ENCODE results near the gene BRSK2.

The BRSK2 gene

GRCh38 chr11:1443737-1444136 is 54.0 kb downstream of the BRSK2 start:
- Histone ChIP-seq H2AK5ac (ENCODE audit: low read length) (no peak overlapping the region), H3K9ac (ENCODE audit: low read length) (no peak overlapping the region), H3K4me2 (ENCODE audit: low read length) (no peak overlapping the region), H3K79me2 (ENCODE audit: control insufficient read depth, insufficient read depth, low read length) (no peaks in the 10 kb centered on the region), H3K27ac (ENCODE audit: low read depth, low read length) (no peak overlapping the region), H3K27me3 (ENCODE audit: insufficient read depth, low read length, poor library complexity) (no peaks in the 10 kb centered on the region), H3K36me3 (ENCODE audit: control insufficient read depth, insufficient read depth, low read length) (no peaks in the 10 kb centered on the region), H4K8ac (ENCODE audit: low read depth, low read length) (no peak overlapping the region), H3K4me3 (ENCODE audit: low read length) (no peak overlapping the region), H3K23ac (ENCODE audit: low read length) (no peak overlapping the region), H3K4ac (ENCODE audit: low read depth, low read length) (no peak overlapping the region), H4K5ac (ENCODE audit: low read length) (no peak overlapping the region), H2BK15ac (replicated peaks; ENCODE audit: low read depth) (no peak overlapping the region), H2BK120ac (ENCODE audit: low read depth, low read length) (no peak overlapping the region), H2BK5ac (ENCODE audit: low read length) (no peak overlapping the region), H3K56ac (ENCODE audit: low read length) (no peak overlapping the region), H3K4me1 (ENCODE audit: control insufficient read depth, low read depth, low read length) (no peaks in the 10 kb centered on the region), H3K18ac (ENCODE audit: low read length) (no peak overlapping the region), H3K79me1 (ENCODE audit: low read length) (no peaks in the 10 kb centered on the region)
- no CpG with 5 or more reads among the region's 9 CpGs for WGBS (ENCODE audit: extremely low coverage, insufficient coverage, low lambda C conversion rate)
- DNase-seq = no peak

- Histone ChIP-seq H2BK120ac (ENCODE audit: low read depth, low read length) (no peak overlapping the region), H4K8ac (ENCODE audit: low read depth, low read length) (no peak overlapping the region), H3K79me1 (ENCODE audit: low read length) (no peaks in the 10 kb centered on the region), H2BK5ac (ENCODE audit: low read length) (no peak overlapping the region), H3K36me3 (ENCODE audit: control insufficient read depth, insufficient read depth, low read length) (no peaks in the 10 kb centered on the region), H3K9ac (ENCODE audit: low read length) (no peak overlapping the region), H4K5ac (ENCODE audit: low read length) (no peak overlapping the region), H3K23ac (ENCODE audit: low read length) (no peak overlapping the region), H3K56ac (ENCODE audit: low read length) (no peak overlapping the region), H3K4ac (ENCODE audit: low read depth, low read length) (no peak overlapping the region), H3K4me1 (ENCODE audit: control insufficient read depth, low read depth, low read length) (no peaks in the 10 kb centered on the region), H3K27ac (ENCODE audit: low read depth, low read length) (no peak overlapping the region), H3K79me2 (ENCODE audit: control insufficient read depth, insufficient read depth, low read length) (no peaks in the 10 kb centered on the region), H3K18ac (ENCODE audit: low read length) (no peak overlapping the region), H3K27me3 (ENCODE audit: insufficient read depth, low read length, poor library complexity) (no peaks in the 10 kb centered on the region), H3K4me2 (ENCODE audit: low read length) (no peak overlapping the region), H3K4me3 (ENCODE audit: low read length) (no peak overlapping the region), H2BK15ac (replicated peaks; ENCODE audit: low read depth) (no peak overlapping the region), H2AK5ac (ENCODE audit: low read length) (no peak overlapping the region)
- WGBS (ENCODE audit: extremely low coverage, insufficient coverage, low lambda C conversion rate) = no CpG with 5 or more reads among the region's 11 CpGs
- DNase-seq = no peak
These were observed 54.6 kb downstream of the BRSK2 start for GRCh38 chr11:1444321-1444720.

GRCh38 chr11:1444823-1445422 is 55.2 kb downstream of the BRSK2 start:
- Histone ChIP-seq H3K79me1 (ENCODE audit: low read length) (no peaks in the 10 kb centered on the region), H3K9ac (ENCODE audit: low read length) (no peak overlapping the region), H2BK15ac (replicated peaks; ENCODE audit: low read depth) (no peak overlapping the region), H2BK5ac (ENCODE audit: low read length) (no peak overlapping the region), H3K4me3 (ENCODE audit: low read length) (no peak overlapping the region), H3K27me3 (ENCODE audit: insufficient read depth, low read length, poor library complexity) (no peaks in the 10 kb centered on the region), H3K27ac (ENCODE audit: low read depth, low read length) (no peak overlapping the region), H3K4me2 (ENCODE audit: low read length) (no peak overlapping the region), H4K5ac (ENCODE audit: low read length) (no peak overlapping the region), H3K23ac (ENCODE audit: low read length) (no peak overlapping the region), H3K56ac (ENCODE audit: low read length) (no peak overlapping the region), H3K36me3 (ENCODE audit: control insufficient read depth, insufficient read depth, low read length) (no peaks in the 10 kb centered on the region), H3K79me2 (ENCODE audit: control insufficient read depth, insufficient read depth, low read length) (no peaks in the 10 kb centered on the region), H3K4ac (ENCODE audit: low read depth, low read length) (no peak overlapping the region), H3K18ac (ENCODE audit: low read length) (no peak overlapping the region), H3K4me1 (ENCODE audit: control insufficient read depth, low read depth, low read length) (no peaks in the 10 kb centered on the region), H2BK120ac (ENCODE audit: low read depth, low read length) (no peak overlapping the region), H2AK5ac (ENCODE audit: low read length) (no peak overlapping the region), H4K8ac (ENCODE audit: low read depth, low read length) (no peak overlapping the region)
- no CpG with 5 or more reads among the region's 32 CpGs for WGBS (ENCODE audit: extremely low coverage, insufficient coverage, low lambda C conversion rate)
- no peak for DNase-seq

GRCh38 chr11:1445741-1446445 is 56.2 kb downstream of the BRSK2 start:
- H3K4ac ChIP-seq (ENCODE audit: low read depth, low read length) = no peak overlapping the region

GRCh38 chr11:1446623-1447022 is 56.9 kb downstream of the BRSK2 start:
- H3K27ac ChIP-seq (ENCODE audit: low read depth, low read length) = no peak overlapping the region
- WGBS (ENCODE audit: extremely low coverage, insufficient coverage, low lambda C conversion rate) = no CpG with 5 or more reads among the region's 9 CpGs

More at GRCh38 chr11:1445741-1446445, 56.2 kb downstream of the BRSK2 start:
- no peaks in the 10 kb centered on the region for H3K27me3 ChIP-seq (ENCODE audit: insufficient read depth, low read length, poor library complexity)
- H3K79me1 ChIP-seq (ENCODE audit: low read length) = no peaks in the 10 kb centered on the region
- no peak overlapping the region for H2AK5ac ChIP-seq (ENCODE audit: low read length)
- peak; percentile 12 for DNase-seq
- H3K4me3 ChIP-seq (ENCODE audit: low read length) = no peak overlapping the region
- H3K36me3 ChIP-seq (ENCODE audit: control insufficient read depth, insufficient read depth, low read length) = no peaks in the 10 kb centered on the region
- H3K4me1 ChIP-seq (ENCODE audit: control insufficient read depth, low read depth, low read length) = no peaks in the 10 kb centered on the region
- H2BK120ac ChIP-seq (ENCODE audit: low read depth, low read length) = no peak overlapping the region
- H3K27ac ChIP-seq (ENCODE audit: low read depth, low read length) = no peak overlapping the region
- no peak overlapping the region for H2BK5ac ChIP-seq (ENCODE audit: low read length)
- H4K5ac ChIP-seq (ENCODE audit: low read length) = no peak overlapping the region
- no peak overlapping the region for H3K4me2 ChIP-seq (ENCODE audit: low read length)
- H2BK15ac ChIP-seq (replicated peaks; ENCODE audit: low read depth) = no peak overlapping the region
- no peak overlapping the region for H3K56ac ChIP-seq (ENCODE audit: low read length)
- no peak overlapping the region for H3K18ac ChIP-seq (ENCODE audit: low read length)
- no peaks in the 10 kb centered on the region for H3K79me2 ChIP-seq (ENCODE audit: control insufficient read depth, insufficient read depth, low read length)
- no peak overlapping the region for H3K9ac ChIP-seq (ENCODE audit: low read length)
- no peak overlapping the region for H4K8ac ChIP-seq (ENCODE audit: low read depth, low read length)
- H3K23ac ChIP-seq (ENCODE audit: low read length) = no peak overlapping the region
- WGBS (ENCODE audit: extremely low coverage, insufficient coverage, low lambda C conversion rate) = no CpG with 5 or more reads among the region's 30 CpGs

More at GRCh38 chr11:1446623-1447022, 56.9 kb downstream of the BRSK2 start:
- Histone ChIP-seq H3K36me3 (ENCODE audit: control insufficient read depth, insufficient read depth, low read length) (no peaks in the 10 kb centered on the region), H2AK5ac (ENCODE audit: low read length) (no peak overlapping the region), H3K4ac (ENCODE audit: low read depth, low read length) (no peak overlapping the region), H3K4me3 (ENCODE audit: low read length) (no peak overlapping the region), H3K4me2 (ENCODE audit: low read length) (no peak overlapping the region), H3K79me1 (ENCODE audit: low read length) (no peaks in the 10 kb centered on the region), H3K9ac (ENCODE audit: low read length) (no peak overlapping the region), H2BK5ac (ENCODE audit: low read length) (no peak overlapping the region), H3K79me2 (ENCODE audit: control insufficient read depth, insufficient read depth, low read length) (no peaks in the 10 kb centered on the region), H4K5ac (ENCODE audit: low read length) (no peak overlapping the region), H2BK15ac (replicated peaks; ENCODE audit: low read depth) (no peak overlapping the region), H3K56ac (ENCODE audit: low read length) (no peak overlapping the region), H4K8ac (ENCODE audit: low read depth, low read length) (no peak overlapping the region), H2BK120ac (ENCODE audit: low read depth, low read length) (no peak overlapping the region), H3K18ac (ENCODE audit: low read length) (no peak overlapping the region), H3K4me1 (ENCODE audit: control insufficient read depth, low read depth, low read length) (no peaks in the 10 kb centered on the region), H3K27me3 (ENCODE audit: insufficient read depth, low read length, poor library complexity) (no peaks in the 10 kb centered on the region), H3K23ac (ENCODE audit: low read length) (no peak overlapping the region)
- no peak for DNase-seq

Data from mesendoderm (in vitro differentiated cells).